ENCODE measurements around the gene PPP1R7. TPM values are rescaled to one million over a fixed set of nuclear protein-coding genes. Genes with fewer than 3 reads are reported as not detected.

The PPP1R7 gene
- total and polyA plus RNA-seq, 9 of the 15 experiments (the other 6 are each of a cell fraction or from before 2014, with no cell fraction given) = 37.5 to 75.0 (median 50.5) TPM

DNA sequence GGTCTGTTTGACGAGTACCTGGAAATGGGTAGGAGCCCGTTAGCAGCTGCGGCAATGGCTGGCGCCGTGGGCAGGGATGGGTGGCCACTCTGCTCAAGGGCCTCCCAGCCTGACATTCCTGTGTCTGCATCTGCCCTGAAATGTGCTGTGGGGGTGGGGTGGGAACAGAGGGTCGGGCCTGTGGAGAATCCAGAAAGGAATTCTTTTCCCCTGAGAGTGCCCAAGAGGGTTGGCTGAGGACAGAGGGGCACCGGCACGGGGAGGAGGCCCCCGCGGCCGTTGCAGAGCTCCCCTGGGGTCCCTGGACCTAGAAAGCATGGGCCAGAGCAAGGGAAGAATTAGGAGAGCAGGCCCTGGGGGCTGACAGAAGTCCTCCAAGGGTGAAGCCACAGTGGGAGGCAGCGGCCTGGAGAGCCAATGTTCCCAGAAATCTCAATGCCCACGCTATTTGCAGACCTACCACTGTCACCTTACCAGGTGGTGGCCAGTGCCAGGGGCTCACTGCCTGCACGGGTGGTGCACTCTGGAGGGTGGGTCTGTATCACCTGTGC lies 66.0 kb downstream of the PPP1R7 start:
- Histone ChIP-seq H3K27ac (ENCODE audit: extremely low read depth, low read depth, low read length) (no peak overlapping the region), H3K9me1 (ENCODE audit: control insufficient read depth, insufficient read depth, low read length) (no peaks in the 10 kb centered on the region), H4K20me1 (replicated peaks; ENCODE audit: control insufficient read depth, insufficient read depth, low read length) (peaks cover 5% of the 10 kb centered on the region; the same call in 1 of the 2 replicates), H3K4me3 (no peak overlapping the region), H3K36me3 (ENCODE audit: control insufficient read depth, insufficient read depth, low read length) (0 out of 3 replicates have a peak, but pooled peaks cover 3% of the 10 kb centered on the region), H3K79me2 (ENCODE audit: control insufficient read depth, insufficient read depth, low read length) (peaks cover 15% of the 10 kb centered on the region), H3K9me3 (replicated peaks; ENCODE audit: control insufficient read depth, insufficient read depth, low read depth, low read length) (no peaks in the 10 kb centered on the region), H3K4me1 (replicated peaks in 1 of 2; ENCODE audit: control insufficient read depth in 2 of 2, insufficient read depth in 2 of 2, low read length in 2 of 2) (peaks cover 2 to 25% of the 10 kb centered on the region in 2 experiments; a peak in 3 of 5 replicates), H2AFZ (ENCODE audit: low read depth, low read length) (no peak overlapping the region), H3K4me2 (ENCODE audit: insufficient read depth, low read length) (no peak overlapping the region), H3K9ac (ENCODE audit: insufficient read depth in 1 of 2, low read depth in 2 of 2, low read length in 2 of 2) (no peak overlapping the region; a peak in 1 of 4 replicates), H3K27me3 (ENCODE audit: control insufficient read depth in 2 of 2, insufficient read depth in 2 of 2, low read length in 2 of 2) (peaks cover 5 to 37% of the 10 kb centered on the region in 2 experiments; a peak in 4 of 5 replicates)
- in situ Hi-C loops (cut with MboI) = no loop called here
- DNase-seq (ENCODE audit: extremely low read depth in 1 of 4, low spot score in 3 of 4) (no peak), ATAC-seq (no peak), FAIRE-seq (no peak)
- WGBS (ENCODE audit: insufficient coverage, low coverage, missing lambda C conversion rate) = 39% methylated on average over 9 of the region's 14 CpGs
- BruUV-seq (replicated peaks) = no TSS peak
- intact Hi-C loops (cut with micrococcal nuclease) = loop anchor here (5.0 kb wide), 1 partner anchor 139 kb away; no protein-coding TSS in a partner anchor
- POLR2A ChIA-PET = interaction anchor here (0.5 to 1.1 kb wide), 4 partner anchors 10 to 283 kb away, joined by 3 to 4 read pairs (median 3); no protein-coding TSS in a partner anchor
- CTCF ChIA-PET (ENCODE audit: low intra/inter-chr PET ratio) = no interaction called here
- no peak for TF ChIP-seq TCF7L2 (IDR thresholded peaks at IDR 0.05; ENCODE audit: low read depth, low read length)
- no peak for TF ChIP-seq STAT5A (IDR thresholded peaks at IDR 0.05; ENCODE audit: borderline replicate concordance, low read length)
- TF ChIP-seq, protein P1, sequence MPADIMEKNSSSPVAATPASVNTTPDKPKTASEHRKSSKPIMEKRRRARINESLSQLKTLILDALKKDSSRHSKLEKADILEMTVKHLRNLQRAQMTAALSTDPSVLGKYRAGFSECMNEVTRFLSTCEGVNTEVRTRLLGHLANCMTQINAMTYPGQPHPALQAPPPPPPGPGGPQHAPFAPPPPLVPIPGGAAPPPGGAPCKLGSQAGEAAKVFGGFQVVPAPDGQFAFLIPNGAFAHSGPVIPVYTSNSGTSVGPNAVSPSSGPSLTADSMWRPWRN (IDR thresholded peaks at IDR 0.05; ENCODE audit: low read depth) = no peak
- no peak for TF ChIP-seq ZC3H8 (IDR thresholded peaks at IDR 0.05)

Data from K562 (cell line).